Heart left ventricle (tissue), 13 donors: ENCODE data around the gene PACRG.

Experiments used
- CTCF ChIP-seq, 12 donors: fragments of 200-600 bp; sonication (generic) in 4 of 12; IDR thresholded peaks; one replicate each; pipeline versions ENCODE4 v1.5.0 to v1.8.0; 2018 to 2022; ENCODE audit warnings: antibody characterized with exemption in 12 of 12, mild to moderate bottlenecking in 5 of 12
- POLR2A ChIP-seq, 2 donors: fragments of 450-650 bp; IDR thresholded peaks; one replicate each; pipeline ENCODE4 v1.6.1; 2017; ENCODE audit warnings: antibody characterized with exemption in 2 of 2, mild to moderate bottlenecking in 2 of 2, moderate library complexity in 2 of 2
- donor health status: ischemic (EF 13 %, LVEDD 7.1; RV severe dilation, severe dysfunction).
- donor health status: DM: no; HTN: yes; CAD: no.
- donor health status: DM: no; HTN: no; CAD: no.
- donor health status: ischemic (EF 25% LVEDD 6.9; RV normal size, moderate dysfunction).
- donor health status: ischemic (EF 25% LVEDD 5.7; RV mildly dilated, moderate dysfunction).
- donor health status: ischemic (EF 35%, LVEDD 5.7; RV mildly dilated, moderate dysfunction).
- donor health status: nonischemic (EF 11% LVEDD 7.7; RV severe dilation, severe dysfunction).
- donor health status: DM: yes; HTN: yes; CAD: no.
- donor health status: PGD.
- donor health status: ischemic (EF 29% LVEDD 5.4; RV normal size, mild dysfunction).
- donor health status: nonischemic (EF 23%, LVEDD 6.1; RV moderate dilation, normal function).

DNA sequence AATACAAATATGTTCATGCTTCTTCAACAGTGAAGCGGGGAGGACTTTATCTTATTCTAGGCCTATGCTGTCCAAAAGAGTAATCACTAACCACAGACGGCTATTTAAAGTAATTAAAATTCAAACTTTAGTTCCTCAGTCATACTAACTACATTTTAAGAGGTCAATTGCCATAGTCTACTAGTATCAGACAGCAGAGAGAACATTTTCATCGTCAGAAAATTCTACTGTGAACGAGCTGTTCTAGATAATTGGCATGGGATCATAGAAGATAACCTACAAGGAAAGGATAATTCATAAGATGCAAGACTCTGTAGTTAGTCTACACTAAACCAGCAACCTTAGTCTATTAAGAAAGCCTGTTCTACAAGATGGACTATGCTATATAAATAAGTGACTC lies 44.6 kb upstream of the PACRG start:
- no peak for TF ChIP-seq CTCF (IDR thresholded peaks at IDR 0.05)
- TF ChIP-seq POLR2A (IDR thresholded peaks at IDR 0.05) = no peak
